Neutrophil (primary cell): Measurements from ENCODE around the gene DNAI4.

Experiments
- H3K27ac ChIP-seq: fragments of 200-600 bp; sonication (generic); 2 replicates; pipeline ENCODE4 v1.5.1; 2016; ENCODE audit warnings: mild to moderate bottlenecking, moderate library complexity
- H3K27me3 ChIP-seq: fragments of 200-600 bp; sonication (generic); 2 replicates; pipeline ENCODE4 v1.6.0; 2016; ENCODE audit warnings: mild to moderate bottlenecking
- H3K36me3 ChIP-seq: fragments of 200-600 bp; sonication (generic); 2 replicates; pipeline ENCODE4 v1.5.1; 2017
- H3K4me1 ChIP-seq, 2 experiments: fragments of 200-600 bp in 1 of 2; sonication (generic) in 1 of 2; 1 replicate in 1 of 2; 2 replicates in 1 of 2; pipeline versions ENCODE4 v1.5.1 to v1.6.1; 2013 to 2016; ENCODE audit warnings: low read depth in 1 of 2, low read length in 1 of 2, mild to moderate bottlenecking in 1 of 2, moderate library complexity in 1 of 2; ENCODE audit not compliant: control insufficient read depth in 1 of 2, insufficient read depth in 1 of 2
- H3K4me3 ChIP-seq, 2 experiments: fragments of 200-600 bp in 1 of 2; sonication (generic) in 1 of 2; 1 replicate in 1 of 2; 2 replicates in 1 of 2; pipeline ENCODE4 v1.5.1; 2013 to 2016; ENCODE audit warnings: low read depth in 1 of 2, low read length in 1 of 2, mild to moderate bottlenecking in 1 of 2, moderate library complexity in 1 of 2
- H3K9me3 ChIP-seq: fragments of 200-600 bp; sonication (generic); 2 replicates; pipeline ENCODE4 v1.5.1; 2016
- CTCF ChIP-seq: fragments of 200-600 bp; sonication (generic); IDR thresholded peaks from 2 replicates; pipeline ENCODE4 v1.5.1; 2016; ENCODE audit warnings: antibody characterized with exemption

The DNAI4 gene

DNA sequence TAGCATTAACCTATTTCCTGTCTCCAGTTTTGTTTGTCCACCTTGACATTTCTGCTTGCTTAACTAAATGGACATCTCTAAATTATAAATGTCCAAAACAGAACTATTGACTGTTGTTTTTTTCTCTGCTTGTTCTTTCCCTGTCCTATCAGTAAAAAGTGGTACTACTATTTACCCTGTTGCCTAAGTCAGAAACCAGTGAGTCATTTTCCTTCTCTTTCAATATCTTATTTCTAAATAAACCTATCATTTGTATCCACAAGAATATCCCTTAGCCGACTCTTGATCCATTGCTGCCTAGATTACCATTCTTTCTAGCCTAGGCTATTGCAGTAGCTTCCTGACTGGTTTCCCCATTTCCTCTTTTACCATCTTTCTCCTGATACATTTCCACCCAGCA, 22.6 kb upstream of the DNAI4 start:
- Histone ChIP-seq H3K9me3 (no peaks in the 10 kb centered on the region), H3K4me1 (peaks cover 28% of the 10 kb centered on the region in 2 experiments), H3K4me3 (no peak overlapping the region), H3K27me3 (no peaks in the 10 kb centered on the region), H3K27ac (peak overlapping the region; percentile 62), H3K36me3 (peaks cover 68% of the 10 kb centered on the region)
- TF ChIP-seq CTCF = no peak

DNA sequence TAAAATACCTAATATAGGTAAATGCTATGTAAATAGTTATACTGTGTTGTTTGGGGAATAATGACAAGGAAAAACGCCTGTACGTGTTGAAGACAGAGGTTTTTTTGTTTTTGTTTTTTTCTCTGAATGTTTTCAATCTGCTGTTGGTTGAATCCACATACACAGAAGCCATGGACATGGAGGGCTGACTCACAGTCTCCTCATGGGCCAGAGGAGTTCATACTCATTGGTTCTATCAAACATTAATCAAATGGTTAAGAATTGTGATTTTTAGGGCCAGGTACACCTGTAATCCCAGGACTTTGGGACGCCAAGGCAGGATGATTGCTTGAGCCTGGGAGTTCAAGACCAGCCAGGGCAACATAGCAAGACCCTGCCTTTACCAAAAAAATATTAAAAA, 20.7 kb upstream of the DNAI4 start:
- no peak for TF ChIP-seq CTCF
- Histone ChIP-seq H3K4me3 (no peak overlapping the region), H3K27ac (no peak overlapping the region), H3K36me3 (peaks cover 55% of the 10 kb centered on the region), H3K4me1 (peaks cover 28 to 31% of the 10 kb centered on the region in 2 experiments), H3K27me3 (no peaks in the 10 kb centered on the region), H3K9me3 (no peaks in the 10 kb centered on the region)

DNA sequence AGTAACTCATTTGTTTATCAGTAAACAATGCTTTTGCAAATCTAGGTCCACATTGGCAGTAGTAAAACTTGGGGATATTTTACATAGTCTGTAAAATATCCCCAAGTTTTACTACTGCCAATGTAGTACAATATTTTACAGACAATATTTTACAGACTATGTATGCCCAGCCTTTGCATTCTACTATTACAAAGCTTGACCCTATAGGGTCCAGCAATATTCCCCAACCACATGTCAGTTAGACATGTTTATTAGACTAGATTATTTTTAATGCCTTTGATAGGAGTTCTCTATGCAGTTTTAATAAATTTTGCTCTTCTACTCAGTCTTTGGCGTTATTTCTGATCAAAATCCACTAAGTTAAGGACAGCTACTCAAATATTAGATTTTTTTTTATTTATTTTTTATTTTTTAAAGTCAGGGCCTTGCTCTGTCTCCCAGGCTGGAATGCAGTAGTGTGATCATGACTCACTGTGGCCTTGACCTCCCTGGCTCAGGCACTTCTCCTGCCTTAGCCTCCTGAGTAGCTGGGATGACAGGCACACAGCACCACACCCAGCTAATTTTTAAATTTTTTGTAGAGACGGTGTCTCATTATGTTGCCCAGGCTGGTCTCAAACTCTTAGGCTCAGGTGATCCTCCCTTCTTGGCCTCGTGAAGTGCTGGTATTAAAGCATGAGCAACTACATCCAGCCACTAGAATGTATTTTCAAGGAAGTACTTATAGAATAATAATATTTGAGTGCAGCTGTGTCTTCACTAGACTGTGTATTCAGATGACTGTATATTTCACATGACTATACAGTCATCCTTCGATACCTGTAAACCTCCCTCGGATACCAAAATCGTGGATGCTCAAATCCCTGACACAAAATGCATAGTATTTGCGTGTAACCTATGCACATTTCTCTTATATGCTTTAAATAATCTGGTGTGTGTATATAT, 19.9 kb upstream of the DNAI4 start:
- H3K36me3 ChIP-seq = peaks cover 48% of the 10 kb centered on the region
- H3K4me3 ChIP-seq = no peak overlapping the region
- no peaks in the 10 kb centered on the region for H3K27me3 ChIP-seq
- H3K27ac ChIP-seq = no peak overlapping the region
- TF ChIP-seq CTCF = no peak
- peaks cover 28 to 33% of the 10 kb centered on the region in 2 experiments for H3K4me1 ChIP-seq
- no peaks in the 10 kb centered on the region for H3K9me3 ChIP-seq

DNA sequence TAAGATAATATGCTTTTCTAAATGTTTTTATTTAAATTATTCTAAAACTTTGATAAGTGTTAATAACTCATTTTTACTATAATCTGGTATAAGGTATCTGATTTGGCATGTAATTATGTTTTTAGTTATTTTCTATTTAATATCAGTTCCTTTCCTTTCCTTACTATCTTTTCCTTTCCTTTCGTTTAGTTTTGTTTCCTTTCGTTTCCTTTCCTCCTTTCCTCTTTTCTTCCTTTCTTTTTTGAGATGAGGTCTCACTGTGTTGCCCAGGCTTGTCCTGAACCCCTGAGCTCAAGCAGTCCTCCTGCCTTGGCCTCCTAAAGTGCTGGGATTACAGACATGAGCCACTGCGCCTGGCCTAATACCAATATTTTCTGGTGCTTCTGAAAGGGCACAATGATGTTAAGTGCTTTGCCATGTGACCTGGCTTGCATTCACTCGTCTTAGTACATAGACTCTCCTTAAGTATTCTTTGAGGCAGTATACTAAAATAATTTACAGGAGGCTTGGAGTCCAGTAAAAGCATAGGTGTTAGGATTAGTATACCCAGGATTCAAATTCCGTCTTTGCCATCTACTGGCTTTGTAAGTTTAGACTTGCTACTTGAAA, 18.8 kb upstream of the DNAI4 start:
- no peak for TF ChIP-seq CTCF
- no peak overlapping the region for H3K4me3 ChIP-seq
- H3K27me3 ChIP-seq = no peaks in the 10 kb centered on the region
- no peaks in the 10 kb centered on the region for H3K9me3 ChIP-seq
- peaks cover 34 to 43% of the 10 kb centered on the region in 2 experiments for H3K4me1 ChIP-seq
- peaks cover 36% of the 10 kb centered on the region for H3K36me3 ChIP-seq
- no peak overlapping the region for H3K27ac ChIP-seq

DNA sequence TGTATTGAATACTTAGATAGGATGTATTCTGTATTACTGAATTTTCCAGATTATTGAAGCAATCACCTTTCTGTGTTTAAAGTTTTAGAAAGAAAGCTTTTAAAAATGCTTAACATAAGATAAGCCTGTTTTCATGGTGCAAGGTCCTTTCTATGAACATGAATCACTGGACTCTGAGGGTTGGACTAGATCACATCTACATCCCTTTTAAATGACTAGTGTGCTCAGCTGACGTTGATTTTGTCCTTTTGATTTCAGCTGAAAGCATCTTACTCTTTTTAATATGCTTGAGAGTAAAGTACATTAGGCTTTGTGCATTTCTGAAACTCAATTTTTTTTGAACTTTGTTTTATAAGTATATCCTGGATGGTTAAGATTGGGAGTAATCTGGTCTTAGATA, 16.3 kb upstream of the DNAI4 start:
- peaks cover 13% of the 10 kb centered on the region for H3K36me3 ChIP-seq
- H3K9me3 ChIP-seq = no peaks in the 10 kb centered on the region
- H3K27me3 ChIP-seq = no peaks in the 10 kb centered on the region
- no peak for TF ChIP-seq CTCF
- H3K4me1 ChIP-seq = peaks cover 23 to 32% of the 10 kb centered on the region in 2 experiments
- H3K4me3 ChIP-seq = no peak overlapping the region
- peak overlapping the region; percentile 22 for H3K27ac ChIP-seq
